HEK293 (cell line): ENCODE results near the gene DTNA.

ENCODE experiments used
- CTCF ChIP-seq: fragments of 450-650 bp; formaldehyde crosslinking; IDR thresholded peaks from 2 replicates; pipeline ENCODE4 v1.5.1; 2016; ENCODE audit warnings: missing biosample characterization, missing genetic modification characterization
- REST ChIP-seq: fragments of 450-650 bp; formaldehyde crosslinking; IDR thresholded peaks from 2 replicates; pipeline ENCODE4 v1.5.1; 2016; ENCODE audit warnings: missing biosample characterization, missing genetic modification characterization
- ZBTB26 ChIP-seq: fragments of 450-650 bp; formaldehyde crosslinking; optimal IDR thresholded peaks from 2 replicates; pipeline ENCODE3; 2016; ENCODE audit warnings: missing biosample characterization, mild to moderate bottlenecking, missing genetic modification characterization
- ZBTB49 ChIP-seq: fragments of 450-650 bp; formaldehyde crosslinking; IDR thresholded peaks from 2 replicates; pipeline ENCODE4 v1.5.1; 2016; ENCODE audit warnings: missing biosample characterization, missing genetic modification characterization, low read depth
- ZFHX2 ChIP-seq: fragments of 450-650 bp; formaldehyde crosslinking; conservative IDR thresholded peaks from 2 replicates; pipeline ENCODE4 v1.5.1; 2016; ENCODE audit warnings: missing biosample characterization, missing genetic modification characterization
- ZNF223 ChIP-seq: fragments of 450-650 bp; formaldehyde crosslinking; IDR thresholded peaks from 2 replicates; pipeline ENCODE4 v1.5.1; 2016; ENCODE audit warnings: missing biosample characterization, missing genetic modification characterization
- ZNF600 ChIP-seq: fragments of 450-650 bp; formaldehyde crosslinking; IDR thresholded peaks from 2 replicates; pipeline ENCODE4 v1.5.1; 2016; ENCODE audit warnings: missing biosample characterization, missing genetic modification characterization

GRCh38 chr18:34864836-34865497, 154.9 kb downstream of the DTNA start:
- TF ChIP-seq CTCF: no peak
- TF ChIP-seq ZNF600 (tag by site-specific recombination): no peak
- TF ChIP-seq ZFHX2 (tag by site-specific recombination): no peak
- no peak for TF ChIP-seq ZBTB49 (tag by site-specific recombination)
- TF ChIP-seq ZBTB26 (tag by site-specific recombination): no peak
- TF ChIP-seq REST: no peak
- TF ChIP-seq ZNF223 (tag by site-specific recombination): no peak
